Heart left ventricle (tissue), 16 donors: ENCODE results near the gene FYTTD1. TPM values are rescaled to one million over a fixed set of nuclear protein-coding genes. Genes with fewer than 3 reads are reported as not detected.

Experiments used
- ATAC-seq, 4 donors: fragments of 200-7000 bp; cut with Tn5 transposase; one replicate each; pipeline ENCODE4 v1.9.1; 2020 to 2022; ENCODE audit warnings: moderate library complexity in 4 of 4, mild to moderate bottlenecking in 3 of 4, moderate number of reproducible peaks in 1 of 4
- DNase-seq, 5 donors: peaks; one replicate each; pipeline ENCODE4 v3.0.0-alpha.2; 2020
- H3K27ac ChIP-seq, 12 donors: fragments of 200-600 bp; sonication (generic) in 4 of 12; one replicate each; pipeline versions ENCODE4 v1.5.0 to v1.8.0; 2016 to 2022; ENCODE audit warnings: mild to moderate bottlenecking in 2 of 12
- H3K27me3 ChIP-seq, 9 donors: fragments of 200-600 bp; sonication (generic) in 2 of 9; one replicate each; pipeline versions ENCODE4 v1.5.1 to v1.8.0; 2016 to 2022; ENCODE audit warnings: mild to moderate bottlenecking in 3 of 9
- H3K36me3 ChIP-seq, 9 donors: fragments of 200-600 bp; sonication (generic) in 2 of 9; one replicate each; pipeline versions ENCODE4 v1.5.0 to v1.8.0; 2018 to 2022; ENCODE audit warnings: mild to moderate bottlenecking in 2 of 9
- H3K4me1 ChIP-seq, 12 donors: fragments of 200-600 bp; sonication (generic) in 4 of 12; one replicate each; pipeline versions ENCODE4 v1.5.0 to v1.8.0; 2016 to 2022; ENCODE audit warnings: mild to moderate bottlenecking in 3 of 12
- H3K4me3 ChIP-seq, 12 donors: fragments of 200-600 bp; sonication (generic) in 4 of 12; one replicate each; pipeline versions ENCODE4 v1.5.0 to v1.8.0; 2017 to 2022; ENCODE audit warnings: mild to moderate bottlenecking in 9 of 12, moderate library complexity in 4 of 12
- H3K9me3 ChIP-seq, 12 donors: fragments of 200-600 bp; sonication (generic) in 4 of 12; one replicate each; pipeline versions ENCODE4 v1.5.0 to v1.8.0; 2016 to 2022; ENCODE audit warnings: mild to moderate bottlenecking in 1 of 12
- POLR2A ChIP-seq, 2 donors: fragments of 450-650 bp; IDR thresholded peaks; one replicate each; pipeline ENCODE4 v1.6.1; 2017; ENCODE audit warnings: antibody characterized with exemption in 2 of 2, mild to moderate bottlenecking in 2 of 2, moderate library complexity in 2 of 2
- WGBS, 4 donors: extraction: QIAGEN DNeasy Blood & Tissue Kit in 2 of 4; methylation state at CpG; one replicate each; pipeline versions ENCODE4 v1.1.5 to v1.1.7; 2013 to 2018; 5-methylcytosine and 5-hydroxymethylcytosine counted together
- intact Hi-C, 10 donors: fragments of 100-400 bp; cut with DNase I; formaldehyde crosslinking; loops; one replicate each; pipeline versions ENCODE4 v1.11.1 to v1.14.2; 2022
- polyA plus RNA-seq, 2 donors: library from polyadenylated mRNA; stranded (reverse); fragments of 200-250 nt; gene quantifications; one replicate each; pipeline ENCODE4 v1.2.3, GENCODE V29; 2013
- total RNA-seq, 9 donors: library from RNA; depleted of rRNA in 2 of 9; stranded (reverse); fragments of >200 nt in 2 of 9; fragmentation: NEBNext Ultra II Directional in 3 of 9; extraction: Animal tissue kit (Norgen Biotek cat#: 25700) in 3 of 9; gene quantifications; one replicate each; pipeline versions ENCODE4 v1.1.0 to v1.2.4, GENCODE V29; 2016 to 2023
- TF ChIP-seq, protein P1 (sequence below), 12 donors: fragments of 200-600 bp; sonication (generic) in 4 of 12; IDR thresholded peaks; one replicate each; pipeline versions ENCODE4 v1.5.0 to v1.8.0; 2018 to 2022; ENCODE audit warnings: antibody characterized with exemption in 12 of 12, mild to moderate bottlenecking in 5 of 12
- donor health status: ischemic (EF 13 %, LVEDD 7.1; RV severe dilation, severe dysfunction).
- donor health status: healthy with polysubstance abuse.
- donor health status: DM: no; HTN: yes; CAD: no.
- donor health status: DM: no; HTN: no; CAD: no.
- donor health status: ischemic (EF 25% LVEDD 6.9; RV normal size, moderate dysfunction).
- donor health status: ischemic (EF 25% LVEDD 5.7; RV mildly dilated, moderate dysfunction).
- donor health status: healthy.
- donor health status: DM: yes; HTN: yes; CAD: no.
- donor health status: ischemic (EF 35%, LVEDD 5.7; RV mildly dilated, moderate dysfunction).
- donor health status: nonischemic (EF 11% LVEDD 7.7; RV severe dilation, severe dysfunction).
- donor health status: DM: yes; HTN: yes; CAD: no.
- donor health status: PGD.
- donor health status: ischemic (EF 29% LVEDD 5.4; RV normal size, mild dysfunction).
- donor health status: nonischemic (EF 23%, LVEDD 6.1; RV moderate dilation, normal function).

Gene FYTTD1
- total and polyA plus RNA-seq, 11 donors, result 19.0 to 93.6 (median 72.5) TPM

- peaks cover 0 to 8% (median 0%) of the 10 kb centered on the region in 12 donors for H3K9me3 ChIP-seq
- no peak overlapping the region for H3K4me3 ChIP-seq
- H3K27ac ChIP-seq, result no peak overlapping the region
- peaks cover 0 to 6% (median 0%) of the 10 kb centered on the region in 9 donors for H3K36me3 ChIP-seq
- peaks cover 0 to 20% (median 9%) of the 10 kb centered on the region in 12 donors for H3K4me1 ChIP-seq
- no peak for DNase-seq
- intact Hi-C loops, result no loop called here
- WGBS, 4 donors, result 89 to 95% (median 91%) methylated on average over 3 of the region's 3 CpGs
- H3K27me3 ChIP-seq, result no peaks in the 10 kb centered on the region
- TF ChIP-seq, protein P1, sequence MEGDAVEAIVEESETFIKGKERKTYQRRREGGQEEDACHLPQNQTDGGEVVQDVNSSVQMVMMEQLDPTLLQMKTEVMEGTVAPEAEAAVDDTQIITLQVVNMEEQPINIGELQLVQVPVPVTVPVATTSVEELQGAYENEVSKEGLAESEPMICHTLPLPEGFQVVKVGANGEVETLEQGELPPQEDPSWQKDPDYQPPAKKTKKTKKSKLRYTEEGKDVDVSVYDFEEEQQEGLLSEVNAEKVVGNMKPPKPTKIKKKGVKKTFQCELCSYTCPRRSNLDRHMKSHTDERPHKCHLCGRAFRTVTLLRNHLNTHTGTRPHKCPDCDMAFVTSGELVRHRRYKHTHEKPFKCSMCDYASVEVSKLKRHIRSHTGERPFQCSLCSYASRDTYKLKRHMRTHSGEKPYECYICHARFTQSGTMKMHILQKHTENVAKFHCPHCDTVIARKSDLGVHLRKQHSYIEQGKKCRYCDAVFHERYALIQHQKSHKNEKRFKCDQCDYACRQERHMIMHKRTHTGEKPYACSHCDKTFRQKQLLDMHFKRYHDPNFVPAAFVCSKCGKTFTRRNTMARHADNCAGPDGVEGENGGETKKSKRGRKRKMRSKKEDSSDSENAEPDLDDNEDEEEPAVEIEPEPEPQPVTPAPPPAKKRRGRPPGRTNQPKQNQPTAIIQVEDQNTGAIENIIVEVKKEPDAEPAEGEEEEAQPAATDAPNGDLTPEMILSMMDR (IDR thresholded peaks at IDR 0.05), result no peak
- TF ChIP-seq POLR2A (IDR thresholded peaks at IDR 0.05), result no peak
- ATAC-seq, result no peak
Observed at GRCh38 chr3:197742787-197743186, 6.9 kb upstream of the FYTTD1 start.

- no peaks in the 10 kb centered on the region for H3K27me3 ChIP-seq
- peaks cover 0 to 8% (median 0%) of the 10 kb centered on the region in 12 donors for H3K9me3 ChIP-seq
- H3K4me3 ChIP-seq, result no peak overlapping the region
- peaks cover 0 to 6% (median 0%) of the 10 kb centered on the region in 9 donors for H3K36me3 ChIP-seq
- no peak for ATAC-seq
- DNase-seq, result no peak
- intact Hi-C loops, result loop anchor here in 3 of 10 donors (5.0 kb wide), 1 partner anchor 34 kb away; no protein-coding TSS in a partner anchor
- 63 to 79% (median 71%) methylated on average over 3 of the region's 3 CpGs for WGBS, 4 donors
- H3K4me1 ChIP-seq, result peaks cover 0 to 32% (median 17%) of the 10 kb centered on the region in 12 donors
- peak overlapping the region in 11 of 12 donors; percentile 11 to 99 (median 66) for H3K27ac ChIP-seq
- TF ChIP-seq, protein P1 (IDR thresholded peaks at IDR 0.05), result no peak
- TF ChIP-seq POLR2A (IDR thresholded peaks at IDR 0.05), result no peak
Observed at GRCh38 chr3:197746209-197746608, 3.5 kb upstream of the FYTTD1 start.

DNA sequence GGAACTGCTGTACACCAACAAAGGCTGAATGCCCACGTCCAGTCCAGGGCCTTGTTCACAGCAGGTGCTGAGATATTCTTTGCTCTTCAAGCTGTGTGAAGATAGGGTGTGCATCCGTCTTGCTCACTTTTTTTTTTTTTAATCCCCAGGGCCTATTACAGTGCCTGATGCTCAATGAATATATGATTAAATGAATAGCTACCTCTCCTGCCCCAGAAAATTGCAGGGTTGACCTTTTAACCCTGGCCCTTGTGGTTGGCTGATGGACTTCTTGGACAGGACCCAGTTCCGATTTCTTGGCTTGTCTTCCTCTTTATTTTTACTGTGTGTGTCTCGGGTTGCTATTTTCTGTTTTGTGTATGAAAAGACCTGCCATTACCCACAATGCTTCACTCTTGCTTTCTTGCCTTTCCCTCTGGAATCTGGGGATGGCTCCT is 2.9 kb upstream of the FYTTD1 start:
- Histone ChIP-seq H3K4me3 (peak overlapping the region in 1 of 12 donors; percentile 92), H3K9me3 (peaks cover 0 to 8% (median 0%) of the 10 kb centered on the region in 12 donors), H3K36me3 (peaks cover 0 to 6% (median 0%) of the 10 kb centered on the region in 9 donors), H3K27ac (peak overlapping the region in 11 of 12 donors; percentile 11 to 99 (median 95)), H3K4me1 (peaks cover 2 to 38% (median 22%) of the 10 kb centered on the region in 12 donors), H3K27me3 (no peaks in the 10 kb centered on the region)
- ATAC-seq (no peak), DNase-seq (no peak)
- TF ChIP-seq POLR2A (IDR thresholded peaks at IDR 0.05), result no peak
- TF ChIP-seq, protein P1 (IDR thresholded peaks at IDR 0.05), result no peak
- WGBS, 4 donors, result 26 to 51% (median 34%) methylated on average over 4 of the region's 4 CpGs
- intact Hi-C loops, result loop anchor here in 3 of 10 donors (5.0 kb wide), 1 partner anchor 35 kb away; no protein-coding TSS in a partner anchor

- Histone ChIP-seq H3K4me3 (peak overlapping the region; percentile 68 to 98 (median 86)), H3K27ac (peak overlapping the region; percentile 95 to 99 (median 96)), H3K36me3 (no peaks in the 10 kb centered on the region), H3K4me1 (peaks cover 7 to 57% (median 37%) of the 10 kb centered on the region in 12 donors), H3K9me3 (peaks cover 0 to 8% (median 0%) of the 10 kb centered on the region in 12 donors), H3K27me3 (no peaks in the 10 kb centered on the region)
- intact Hi-C loops, result loop anchor here in 5 of 10 donors (2.0 to 5.0 kb wide), 2 partner anchors 36 kb away; no protein-coding TSS in a partner anchor
- ATAC-seq (peak in 1 of 4 donors; percentile 2), DNase-seq (no peak)
- 19 to 30% (median 24%) methylated on average over 12 of the region's 12 CpGs for WGBS, 4 donors
- TF ChIP-seq POLR2A (IDR thresholded peaks at IDR 0.05), result no peak
- TF ChIP-seq, protein P1 (IDR thresholded peaks at IDR 0.05), result no peak
Observed at GRCh38 chr3:197748597-197749314, 927 bp upstream of the FYTTD1 start.
